GM20000 (cell line): ENCODE results near the gene PPP4R4.
"Not testable (repeated sequence)": the region's sequence is repeated elsewhere in the genome, so short reads cannot be mapped to it uniquely, and the experiment has no call there.

ENCODE experiments used
- DNase-seq: peaks from one replicate; pipeline ENCODE4 v3.0.0; 2012; ENCODE audit warnings: low spot score
- CTCF ChIP-seq: IDR thresholded peaks from 2 replicates; pipeline ENCODE4 v1.5.1; 2012; ENCODE audit warnings: mild to moderate bottlenecking, control low read depth; ENCODE audit errors: extremely low read depth, missing control alignments

Gene PPP4R4

GRCh38 chr14:94227029-94227428 is 52.9 kb downstream of the PPP4R4 start:
- no peak for DNase-seq
- TF ChIP-seq CTCF = no peak

GRCh38 chr14:94237046-94237445 is 62.9 kb downstream of the PPP4R4 start:
- no peak for TF ChIP-seq CTCF
- DNase-seq = no peak

GRCh38 chr14:94237983-94238382 is 63.9 kb downstream of the PPP4R4 start:
- TF ChIP-seq CTCF = no peak
- no peak for DNase-seq

GRCh38 chr14:94239406-94239805 is 65.3 kb downstream of the PPP4R4 start:
- DNase-seq = no peak

GRCh38 chr14:94244182-94244581 is 70.1 kb downstream of the PPP4R4 start:
- no peak for DNase-seq
- TF ChIP-seq CTCF = no peak

More at GRCh38 chr14:94239406-94239805, 65.3 kb downstream of the PPP4R4 start:
- TF ChIP-seq CTCF = no peak

- DNase-seq = not testable (repeated sequence)
Observed at GRCh38 chr14:94264195-94264594, 90.1 kb downstream of the PPP4R4 start.

GRCh38 chr14:94267352-94267751 is 93.2 kb downstream of the PPP4R4 start:
- no peak for TF ChIP-seq CTCF
- DNase-seq = no peak

- not testable (repeated sequence) for DNase-seq
Observed at GRCh38 chr14:94268582-94268981, 94.5 kb downstream of the PPP4R4 start.

- no peak for DNase-seq
- no peak for TF ChIP-seq CTCF
Observed at GRCh38 chr14:94269156-94269555, 95.0 kb downstream of the PPP4R4 start.

- DNase-seq = not testable (repeated sequence)
Observed at GRCh38 chr14:94276898-94277561, 102.9 kb downstream of the PPP4R4 start.
